GM12878 (cell line): ENCODE measurements around the gene ALG10B. TPM values are rescaled to one million over a fixed set of nuclear protein-coding genes. Genes with fewer than 3 reads are reported as not detected.

ENCODE experiments used
- ATAC-seq: fragments of 200-7000 bp; cut with Tn5 transposase; 3 replicates; pipeline ENCODE4 v1.9.1; 2020; ENCODE audit warnings: mild to moderate bottlenecking, moderate library complexity
- BruUV-seq: library from RNA; stranded (reverse); fragments of 400-500 nt; replicated peaks from 2 replicates; lab custom pipeline; 2021; lab: Mats Ljungman, UMichigan
- CTCF ChIA-PET: fragments of 300-600 bp; sonication (Branson Sonifier 250); formaldehyde crosslinking; extraction: SDS; loops from one replicate; lab custom pipeline; 2021; ENCODE audit warnings: inconsistent platforms; lab: Yijun Ruan, JAX
- POLR2A ChIA-PET: fragments of 350-600 bp; formaldehyde crosslinking; extraction: SDS; loops from one replicate; lab custom pipeline; 2021; ENCODE audit warnings: inconsistent platforms; lab: Charles Lee
- RAD21 ChIA-PET: fragments of 300-600 bp; sonication (Branson Sonifier 250); formaldehyde crosslinking; loops from one replicate; lab custom pipeline; 2023; ENCODE audit warnings: antibody characterized with exemption; ENCODE audit not compliant: unreplicated experiment; lab: Charles Lee
- SMC1A ChIA-PET: fragments of 300-600 bp; sonication (Branson Sonifier 250); formaldehyde crosslinking; loops from one replicate; lab custom pipeline; 2023; ENCODE audit not compliant: unreplicated experiment, uncharacterized antibody; lab: Charles Lee
- DNase-seq: peaks from one replicate; pipeline ENCODE4 v3.0.0-alpha.2; 2011; ENCODE audit warnings: low read depth, low spot score
- FAIRE-seq: peaks from 3 replicates; lab custom pipeline; 2011; peaks lifted over from hg19 to GRCh38; lab: Jason Lieb, UNC
- H2AFZ ChIP-seq: 2 replicates; pipeline ENCODE4 v1.6.0; 2011; ENCODE audit warnings: low read depth, low read length, control low read depth; ENCODE audit not compliant: control insufficient read depth
- H3K27ac ChIP-seq: 2 replicates; pipeline ENCODE4 v1.5.1; 2011; ENCODE audit warnings: control low read depth; ENCODE audit not compliant: control insufficient read depth, insufficient read depth
- H3K27me3 ChIP-seq, 2 experiments: replicated peaks in 1 of 2; 2 replicates each; pipeline versions ENCODE4 v1.6.0 to v1.6.1; 2011; ENCODE audit warnings: low read length in 1 of 2; ENCODE audit not compliant: control insufficient read depth in 2 of 2, insufficient read depth in 2 of 2
- H3K36me3 ChIP-seq, 2 experiments: 2 replicates each; pipeline ENCODE4 v1.5.1; 2011; ENCODE audit warnings: low read length in 1 of 2; ENCODE audit not compliant: control insufficient read depth in 2 of 2, insufficient read depth in 2 of 2
- H3K4me1 ChIP-seq: 2 replicates; pipeline ENCODE4 v1.6.1; 2011; ENCODE audit warnings: mild to moderate bottlenecking, low read length, moderate library complexity, mixed read lengths; ENCODE audit not compliant: control insufficient read depth, insufficient read depth
- H3K4me2 ChIP-seq: 2 replicates; pipeline ENCODE4 v1.6.0; 2011; ENCODE audit warnings: control low read depth; ENCODE audit not compliant: control insufficient read depth, insufficient read depth
- H3K4me3 ChIP-seq: fragments of 200-600 bp; sonication (generic); 2 replicates; pipeline ENCODE4 v1.5.1; 2016
- H3K79me2 ChIP-seq: 2 replicates; pipeline ENCODE4 v1.6.0; 2011; ENCODE audit warnings: low read length; ENCODE audit not compliant: control insufficient read depth, insufficient read depth
- H3K9ac ChIP-seq: 2 replicates; pipeline ENCODE4 v1.8.0; 2011; ENCODE audit warnings: low read length, control low read depth, mixed read lengths; ENCODE audit not compliant: control insufficient read depth, insufficient read depth
- H3K9me3 ChIP-seq: replicated peaks from 3 replicates; pipeline ENCODE4 v1.5.1; 2011; ENCODE audit warnings: mild to moderate bottlenecking, low read length; ENCODE audit not compliant: control insufficient read depth, insufficient read depth
- H4K20me1 ChIP-seq: 2 replicates; pipeline ENCODE4 v1.6.0; 2011; ENCODE audit not compliant: control insufficient read depth, insufficient read depth
- CUX1 ChIP-seq: IDR thresholded peaks from 2 replicates; pipeline ENCODE4 v1.6.1; 2012; ENCODE audit warnings: improper control_type of control experiment, low read depth, low read length; ENCODE audit not compliant: insufficient replicate concordance
- EGR1 ChIP-seq, 2 experiments: IDR thresholded peaks; 1 replicate in 1 of 2; 2 replicates in 1 of 2; pipeline ENCODE4 v1.6.1; 2011 to 2012; ENCODE audit warnings: low read depth in 2 of 2, low read length in 2 of 2, borderline replicate concordance in 1 of 2, mild to moderate bottlenecking in 1 of 2, moderate library complexity in 1 of 2
- HDAC2 ChIP-seq: fragments of 200-600 bp; sonication (generic); IDR thresholded peaks from 2 replicates; pipeline ENCODE4 v1.6.1; 2017
- HDAC6 ChIP-seq: fragments of 200-600 bp; sonication (generic); IDR thresholded peaks from one replicate; pipeline ENCODE4 v1.8.0; 2017; ENCODE audit warnings: antibody characterized with exemption; ENCODE audit not compliant: unreplicated experiment
- MYC ChIP-seq: IDR thresholded peaks from 2 replicates; pipeline ENCODE4 v1.6.1; 2011; ENCODE audit warnings: mild to moderate bottlenecking, low read length, moderate library complexity, inconsistent platforms; ENCODE audit not compliant: insufficient read depth, insufficient replicate concordance, insufficient read length, severe bottlenecking
- NR2C2 ChIP-seq: IDR thresholded peaks from 2 replicates; pipeline ENCODE4 v1.6.1; 2011; ENCODE audit warnings: borderline replicate concordance, low read depth; ENCODE audit not compliant: control insufficient read depth, insufficient read length
- RELA ChIP-seq: fragments of 450-650 bp; IDR thresholded peaks from 2 replicates; pipeline ENCODE4 v1.8.0; 2014; ENCODE audit warnings: borderline replicate concordance; ENCODE audit not compliant: partially characterized antibody
- RUNX3 ChIP-seq: IDR thresholded peaks from 2 replicates; pipeline ENCODE4 v1.6.1; 2012; ENCODE audit warnings: low read length, inconsistent platforms
- SIN3A ChIP-seq: IDR thresholded peaks from 2 replicates; pipeline ENCODE4 v1.6.1; 2012; ENCODE audit warnings: low read depth, low read length, improper control_type of control experiment
- SMAD5 ChIP-seq: IDR thresholded peaks from 2 replicates; pipeline ENCODE4 v1.6.1; 2016; ENCODE audit warnings: antibody characterized with exemption, low read depth
- STAT1 ChIP-seq: fragments of 450-650 bp; conservative IDR thresholded peaks from 2 replicates; pipeline ENCODE4 v1.6.1; 2014; ENCODE audit warnings: antibody characterized with exemption, mild to moderate bottlenecking
- USF2 ChIP-seq: IDR thresholded peaks from 2 replicates; pipeline ENCODE4 v1.6.1; 2011; ENCODE audit warnings: low read depth, low read length, improper control_type of control experiment, borderline replicate concordance
- ZNF687 ChIP-seq: fragments of 450-650 bp; IDR thresholded peaks from 2 replicates; pipeline ENCODE4 v1.6.1; 2017; ENCODE audit warnings: mild to moderate bottlenecking, moderate library complexity
- WGBS: methylation state at CpG from one replicate; pipeline ENCODE4 v1.1.6; 2016; ENCODE audit warnings: low lambda C conversion rate; ENCODE audit not compliant: insufficient replicate concordance, insufficient coverage; ENCODE audit errors: missing lambda C conversion rate; 5-methylcytosine and 5-hydroxymethylcytosine counted together
- in situ Hi-C: fragments of 300-500 bp; cut with MboI; formaldehyde crosslinking; loops from 9 replicates; pipeline ENCODE4 v1.14.3; 2018; ENCODE audit warnings: mixed read lengths
- intact Hi-C: fragments of 100-400 bp; cut with micrococcal nuclease; formaldehyde crosslinking; loops from one replicate; pipeline ENCODE4 v1.14.2; 2022; ENCODE audit not compliant: unreplicated experiment
- polyA plus RNA-seq, 11 experiments: library from polyadenylated mRNA; depleted of rRNA in 4 of 11; unstranded in 6 of 11; stranded (reverse) in 5 of 11; fragments of >200 nt; fragmentation: Nextera tagmentation in 4 of 11; fragmentation: Illumina TruSeq in 1 of 11; extraction: Ambion mirVana in 4 of 11; extraction: Trizol in 1 of 11; gene quantifications; 1 replicate in 1 of 11; 2 replicates in 10 of 11; pipeline versions ENCODE4 v1.2.1 to v1.2.3, GENCODE V29; 2011 to 2016; ENCODE audit warnings: inconsistent platforms in 2 of 11, missing spikeins in 2 of 11, low read depth in 1 of 11
- total RNA-seq, 4 experiments: library from RNA; depleted of rRNA in 3 of 4; stranded (reverse); fragments of >200 nt in 3 of 4; fragmentation: Illumina TruSeq in 1 of 4; extraction: Trizol in 1 of 4; gene quantifications; 2 replicates each; pipeline versions ENCODE4 v1.2.1 to v1.2.3, GENCODE V29; 2013 to 2021

ALG10B gene
- total and polyA plus RNA-seq, 10 of the 15 experiments (the other 5 are each of a cell fraction or from before 2014, with no cell fraction given) = 2.0 to 23.7 (median 8.8) TPM

GRCh38 chr12:38269897-38270296 is 46.7 kb upstream of the ALG10B start:
- intact Hi-C loops = no loop called here
- no peak for TF ChIP-seq RELA
- no peak for TF ChIP-seq EGR1 (IDR thresholded peaks at IDR 0.05; ENCODE audit: borderline replicate concordance in 1 of 2, low read depth in 2 of 2, low read length in 2 of 2)
- TF ChIP-seq HDAC6 = no peak
- no peak for TF ChIP-seq MYC
- TF ChIP-seq ZNF687 = no peak
- TF ChIP-seq STAT1 = no peak
- no peak for TF ChIP-seq SMAD5
- no peak for TF ChIP-seq HDAC2
- no peak for TF ChIP-seq CUX1
- no peak for TF ChIP-seq NR2C2
- TF ChIP-seq SIN3A = no peak
- TF ChIP-seq USF2 = no peak
- TF ChIP-seq RUNX3 = no peak

More at GRCh38 chr12:38269897-38270296, 46.7 kb upstream of the ALG10B start:
- Histone ChIP-seq H3K36me3 (no peaks in the 10 kb centered on the region), H3K27me3 (no peaks in the 10 kb centered on the region), H3K4me2 (no peak overlapping the region), H3K9me3 (no peaks in the 10 kb centered on the region), H4K20me1 (no peaks in the 10 kb centered on the region), H3K4me3 (no peak overlapping the region), H3K9ac (no peak overlapping the region), H3K79me2 (no peaks in the 10 kb centered on the region), H3K4me1 (no peaks in the 10 kb centered on the region), H2AFZ (no peak overlapping the region), H3K27ac (no peak overlapping the region)
- WGBS = 5% methylated on average over 1 of the region's 1 CpG
- ChIA-PET RAD21 (no interaction called here), POLR2A (no interaction called here), CTCF (no interaction called here), SMC1A (no interaction called here)
- no peak for FAIRE-seq
- BruUV-seq = no TSS peak
- no peak for DNase-seq
- in situ Hi-C loops = no loop called here
- no peak for ATAC-seq
